GM12878 (cell line): Measurements from ENCODE around the gene NUCB1. TPM values are rescaled to one million over a fixed set of nuclear protein-coding genes. Genes with fewer than 3 reads are reported as not detected.

ENCODE experiments used
- ATAC-seq: fragments of 200-7000 bp; cut with Tn5 transposase; 3 replicates; pipeline ENCODE4 v1.9.1; 2020; ENCODE audit warnings: mild to moderate bottlenecking, moderate library complexity
- BruUV-seq: library from RNA; stranded (reverse); fragments of 400-500 nt; replicated peaks from 2 replicates; lab custom pipeline; 2021; lab: Mats Ljungman, UMichigan
- CTCF ChIA-PET: fragments of 300-600 bp; sonication (Branson Sonifier 250); formaldehyde crosslinking; extraction: SDS; loops from one replicate; lab custom pipeline; 2021; ENCODE audit warnings: inconsistent platforms; lab: Yijun Ruan, JAX
- POLR2A ChIA-PET: fragments of 350-600 bp; formaldehyde crosslinking; extraction: SDS; loops from one replicate; lab custom pipeline; 2021; ENCODE audit warnings: inconsistent platforms; lab: Charles Lee
- RAD21 ChIA-PET: fragments of 300-600 bp; sonication (Branson Sonifier 250); formaldehyde crosslinking; loops from one replicate; lab custom pipeline; 2023; ENCODE audit warnings: antibody characterized with exemption; ENCODE audit not compliant: unreplicated experiment; lab: Charles Lee
- SMC1A ChIA-PET: fragments of 300-600 bp; sonication (Branson Sonifier 250); formaldehyde crosslinking; loops from one replicate; lab custom pipeline; 2023; ENCODE audit not compliant: unreplicated experiment, uncharacterized antibody; lab: Charles Lee
- DNase-seq: peaks from one replicate; pipeline ENCODE4 v3.0.0-alpha.2; 2011; ENCODE audit warnings: low read depth, low spot score
- FAIRE-seq: peaks from 3 replicates; lab custom pipeline; 2011; peaks lifted over from hg19 to GRCh38; lab: Jason Lieb, UNC
- H2AFZ ChIP-seq: 2 replicates; pipeline ENCODE4 v1.6.0; 2011; ENCODE audit warnings: low read depth, low read length, control low read depth; ENCODE audit not compliant: control insufficient read depth
- H3K27ac ChIP-seq: 2 replicates; pipeline ENCODE4 v1.5.1; 2011; ENCODE audit warnings: control low read depth; ENCODE audit not compliant: control insufficient read depth, insufficient read depth
- H3K27me3 ChIP-seq, 2 experiments: replicated peaks in 1 of 2; 2 replicates each; pipeline versions ENCODE4 v1.6.0 to v1.6.1; 2011; ENCODE audit warnings: low read length in 1 of 2; ENCODE audit not compliant: control insufficient read depth in 2 of 2, insufficient read depth in 2 of 2
- H3K36me3 ChIP-seq, 2 experiments: 2 replicates each; pipeline ENCODE4 v1.5.1; 2011; ENCODE audit warnings: low read length in 1 of 2; ENCODE audit not compliant: control insufficient read depth in 2 of 2, insufficient read depth in 2 of 2
- H3K4me1 ChIP-seq: 2 replicates; pipeline ENCODE4 v1.6.1; 2011; ENCODE audit warnings: mild to moderate bottlenecking, low read length, moderate library complexity, mixed read lengths; ENCODE audit not compliant: control insufficient read depth, insufficient read depth
- H3K4me2 ChIP-seq: 2 replicates; pipeline ENCODE4 v1.6.0; 2011; ENCODE audit warnings: control low read depth; ENCODE audit not compliant: control insufficient read depth, insufficient read depth
- H3K4me3 ChIP-seq: fragments of 200-600 bp; sonication (generic); 2 replicates; pipeline ENCODE4 v1.5.1; 2016
- H3K79me2 ChIP-seq: 2 replicates; pipeline ENCODE4 v1.6.0; 2011; ENCODE audit warnings: low read length; ENCODE audit not compliant: control insufficient read depth, insufficient read depth
- H3K9ac ChIP-seq: 2 replicates; pipeline ENCODE4 v1.8.0; 2011; ENCODE audit warnings: low read length, control low read depth, mixed read lengths; ENCODE audit not compliant: control insufficient read depth, insufficient read depth
- H3K9me3 ChIP-seq: replicated peaks from 3 replicates; pipeline ENCODE4 v1.5.1; 2011; ENCODE audit warnings: mild to moderate bottlenecking, low read length; ENCODE audit not compliant: control insufficient read depth, insufficient read depth
- H4K20me1 ChIP-seq: 2 replicates; pipeline ENCODE4 v1.6.0; 2011; ENCODE audit not compliant: control insufficient read depth, insufficient read depth
- BMI1 ChIP-seq: fragments of 450-650 bp; IDR thresholded peaks from 2 replicates; pipeline ENCODE4 v1.6.1; 2016; ENCODE audit warnings: mild to moderate bottlenecking, moderate library complexity, borderline replicate concordance
- CBX3 ChIP-seq: fragments of 200-600 bp; sonication (generic); IDR thresholded peaks from 2 replicates; pipeline ENCODE4 v1.6.1; 2016; ENCODE audit warnings: low read depth, borderline replicate concordance
- CREB1 ChIP-seq: IDR thresholded peaks from 2 replicates; pipeline ENCODE4 v1.6.1; 2012; ENCODE audit warnings: low read depth, mild to moderate bottlenecking, inconsistent platforms
- ELK1 ChIP-seq: IDR thresholded peaks from 2 replicates; pipeline ENCODE4 v1.6.1; 2012; ENCODE audit warnings: low read depth, low read length, improper control_type of control experiment
- KDM1A ChIP-seq: fragments of 200-600 bp; sonication (generic); IDR thresholded peaks from 2 replicates; pipeline ENCODE4 v1.6.1; 2016; ENCODE audit warnings: borderline replicate concordance
- MTA3 ChIP-seq: IDR thresholded peaks from 2 replicates; pipeline ENCODE4 v1.6.1; 2012; ENCODE audit warnings: low read length, inconsistent platforms, borderline replicate concordance
- MYB ChIP-seq: fragments of 150-350 bp; IDR thresholded peaks from 2 replicates; pipeline ENCODE4 v1.6.1; 2014; ENCODE audit warnings: mild to moderate bottlenecking, low read depth, low read length, borderline replicate concordance
- POLR2AphosphoS2 ChIP-seq: IDR thresholded peaks from 2 replicates; pipeline ENCODE4 v1.6.1; 2011; ENCODE audit warnings: low read depth, mild to moderate bottlenecking, low read length, improper control_type of control experiment, moderate library complexity
- RAD21 ChIP-seq: IDR thresholded peaks from 2 replicates; pipeline ENCODE4 v1.6.1; 2011; ENCODE audit warnings: mild to moderate bottlenecking, low read depth, low read length, moderate library complexity; ENCODE audit not compliant: insufficient read depth
- SIX5 ChIP-seq: IDR thresholded peaks from 2 replicates; pipeline ENCODE4 v1.6.1; 2011; ENCODE audit warnings: mild to moderate bottlenecking, low read depth, low read length, moderate library complexity; ENCODE audit not compliant: severe bottlenecking
- STAT3 ChIP-seq: IDR thresholded peaks from 2 replicates; pipeline ENCODE4 v1.6.1; 2011; ENCODE audit warnings: low read depth, low read length, improper control_type of control experiment
- TCF12 ChIP-seq: IDR thresholded peaks from 2 replicates; pipeline ENCODE4 v1.6.1; 2011; ENCODE audit warnings: low read depth, mild to moderate bottlenecking, low read length
- YY1 ChIP-seq: IDR thresholded peaks from 2 replicates; pipeline ENCODE4 v1.6.1; 2011; ENCODE audit warnings: low read depth, mild to moderate bottlenecking, low read length
- ZNF207 ChIP-seq: fragments of 450-650 bp; IDR thresholded peaks from 2 replicates; pipeline ENCODE4 v1.6.1; 2014; ENCODE audit warnings: antibody characterized with exemption, mild to moderate bottlenecking, borderline replicate concordance
- ZNF592 ChIP-seq: fragments of 450-650 bp; IDR thresholded peaks from 2 replicates; pipeline ENCODE4 v1.6.1; 2017; ENCODE audit warnings: mild to moderate bottlenecking, moderate library complexity
- WGBS: methylation state at CpG from one replicate; pipeline ENCODE4 v1.1.6; 2016; ENCODE audit warnings: low lambda C conversion rate; ENCODE audit not compliant: insufficient replicate concordance, insufficient coverage; ENCODE audit errors: missing lambda C conversion rate; 5-methylcytosine and 5-hydroxymethylcytosine counted together
- in situ Hi-C: fragments of 300-500 bp; cut with MboI; formaldehyde crosslinking; loops from 9 replicates; pipeline ENCODE4 v1.14.3; 2018; ENCODE audit warnings: mixed read lengths
- intact Hi-C: fragments of 100-400 bp; cut with micrococcal nuclease; formaldehyde crosslinking; loops from one replicate; pipeline ENCODE4 v1.14.2; 2022; ENCODE audit not compliant: unreplicated experiment
- polyA plus RNA-seq, 11 experiments: library from polyadenylated mRNA; depleted of rRNA in 4 of 11; unstranded in 6 of 11; stranded (reverse) in 5 of 11; fragments of >200 nt; fragmentation: Nextera tagmentation in 4 of 11; fragmentation: Illumina TruSeq in 1 of 11; extraction: Ambion mirVana in 4 of 11; extraction: Trizol in 1 of 11; gene quantifications; 1 replicate in 1 of 11; 2 replicates in 10 of 11; pipeline versions ENCODE4 v1.2.1 to v1.2.3, GENCODE V29; 2011 to 2016; ENCODE audit warnings: inconsistent platforms in 2 of 11, missing spikeins in 2 of 11, low read depth in 1 of 11
- total RNA-seq, 4 experiments: library from RNA; depleted of rRNA in 3 of 4; stranded (reverse); fragments of >200 nt in 3 of 4; fragmentation: Illumina TruSeq in 1 of 4; extraction: Trizol in 1 of 4; gene quantifications; 2 replicates each; pipeline versions ENCODE4 v1.2.1 to v1.2.3, GENCODE V29; 2013 to 2021
- TF ChIP-seq, protein P1 (sequence below): IDR thresholded peaks from 2 replicates; pipeline ENCODE4 v1.6.1; 2012; ENCODE audit warnings: low read depth, low read length, improper control_type of control experiment

NUCB1 gene
- total and polyA plus RNA-seq, 10 of the 15 experiments (the other 5 are each of a cell fraction or from before 2014, with no cell fraction given): 1.8 to 112 (median 44.5) TPM

DNA sequence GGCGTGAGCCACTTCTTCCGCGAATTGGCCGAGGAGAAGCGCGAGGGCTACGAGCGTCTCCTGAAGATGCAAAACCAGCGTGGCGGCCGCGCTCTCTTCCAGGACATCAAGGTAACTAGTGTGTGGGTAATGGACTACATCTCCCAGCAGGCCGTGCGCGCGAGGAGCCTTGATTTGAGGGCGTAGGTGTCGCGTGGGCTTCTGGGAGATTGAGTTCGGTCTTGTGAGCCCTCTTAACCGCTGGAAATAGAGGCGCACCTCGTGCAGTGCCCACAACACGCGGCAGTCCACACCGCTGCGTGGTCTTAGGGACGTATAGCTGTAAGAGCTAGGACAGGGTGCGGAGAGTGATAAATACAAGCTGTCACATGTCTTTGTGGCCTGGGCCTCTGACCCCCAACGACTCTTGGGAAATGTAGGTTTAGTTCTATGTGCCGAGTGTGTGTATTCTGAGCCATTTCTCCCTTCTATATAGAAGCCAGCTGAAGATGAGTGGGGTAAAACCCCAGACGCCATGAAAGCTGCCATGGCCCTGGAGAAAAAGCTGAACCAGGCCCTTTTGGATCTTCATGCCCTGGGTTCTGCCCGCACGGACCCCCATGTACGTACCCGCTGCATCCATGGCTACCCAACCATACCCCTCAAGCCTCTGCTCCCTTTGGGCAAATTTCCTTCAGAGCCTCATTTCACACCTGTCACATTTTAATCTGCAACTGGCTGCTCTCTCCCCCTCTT lies 65.9 kb downstream of the NUCB1 start:
- Histone ChIP-seq H3K27ac (peak overlapping the region; percentile 74), H3K79me2 (peaks cover 33% of the 10 kb centered on the region), H3K4me1 (peaks cover 41% of the 10 kb centered on the region), H3K4me3 (peak overlapping the region; percentile 93), H3K9me3 (no peaks in the 10 kb centered on the region), H2AFZ (no peak overlapping the region), H3K4me2 (peak overlapping the region; percentile 99), H4K20me1 (no peaks in the 10 kb centered on the region), H3K36me3 (peaks cover 5 to 31% of the 10 kb centered on the region in 2 experiments), H3K27me3 (no peaks in the 10 kb centered on the region), H3K9ac (peak overlapping the region; percentile 79)
- peak; percentile 72 for DNase-seq
- in situ Hi-C loops (no loop called here), intact Hi-C loops (loop anchor here (1.0 to 10.0 kb wide), 2 partner anchors 91 to 331 kb away; partner anchors contain the start of gene DBP)
- RAD21 ChIA-PET: interaction anchor here (0.5 to 1.7 kb wide), 8 partner anchors 10 to 170 kb away, joined by 3 to 8 read pairs (median 4); partner anchors contain the start of genes GYS1 and RUVBL2
- no TSS peak for BruUV-seq
- FAIRE-seq: peak; percentile 89
- WGBS: 1% methylated on average over 36 of the region's 36 CpGs
- ATAC-seq: peak; percentile 60
- POLR2A ChIA-PET: interaction anchor here (0.6 to 4.2 kb wide), 15 partner anchors 11 to 329 kb away, joined by 3 to 53 read pairs (median 4); partner anchors contain the start of genes BAX, BCAT2, DBP and GYS1
- CTCF ChIA-PET: interaction anchor here (0.6 to 3.1 kb wide), 12 partner anchors 11 to 268 kb away, joined by 3 to 31 read pairs (median 4); partner anchors contain the start of genes BAX, GYS1, HSD17B14 and NUCB1
- SMC1A ChIA-PET: interaction anchor here (0.8 to 3.2 kb wide), 13 partner anchors 12 to 170 kb away, joined by 3 to 28 read pairs (median 4); partner anchors contain the start of genes DHDH, GYS1, HSD17B14 and RUVBL2
- TF ChIP-seq ELK1: no peak
- TF ChIP-seq RAD21: no peak
- TF ChIP-seq SIX5: peak; percentile 90
- TF ChIP-seq STAT3: no peak
- no peak for TF ChIP-seq ZNF592
- no peak for TF ChIP-seq TCF12
- TF ChIP-seq, protein P1, sequence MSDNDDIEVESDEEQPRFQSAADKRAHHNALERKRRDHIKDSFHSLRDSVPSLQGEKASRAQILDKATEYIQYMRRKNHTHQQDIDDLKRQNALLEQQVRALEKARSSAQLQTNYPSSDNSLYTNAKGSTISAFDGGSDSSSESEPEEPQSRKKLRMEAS: no peak; the same call in none of the 2 replicates
- TF ChIP-seq MTA3: no peak
- TF ChIP-seq ZNF207: no peak; the same call in 1 of the 2 replicates
- no peak for TF ChIP-seq CBX3
- peak; percentile 48; the same call in 1 of the 2 replicates for TF ChIP-seq POLR2AphosphoS2
- TF ChIP-seq YY1: 0 out of 2 replicates have a peak, but pooled peaks have one; percentile 10
- TF ChIP-seq KDM1A: no peak
- peak; percentile 51; the same call in 1 of the 2 replicates for TF ChIP-seq BMI1
- peak; percentile 73 for TF ChIP-seq CREB1
- 0 out of 2 replicates have a peak, but pooled peaks have one; percentile 13 for TF ChIP-seq MYB
